A673 (cell line): ENCODE results near the gene LCLAT1. TPM values are rescaled to one million over a fixed set of nuclear protein-coding genes. Genes with fewer than 3 reads are reported as not detected.

Experiments used
- BruUV-seq: library from RNA; stranded (reverse); fragments of 400-500 nt; replicated peaks from 2 replicates; lab custom pipeline; 2021; lab: Mats Ljungman, UMichigan
- CTCF ChIA-PET: fragments of 300-600 bp; sonication (Branson Sonifier 250); formaldehyde crosslinking; loops from one replicate; lab custom pipeline; 2022; ENCODE audit warnings: antibody characterized with exemption; lab: Charles Lee
- POLR2A ChIA-PET: fragments of 300-600 bp; sonication (Branson Sonifier 250); formaldehyde crosslinking; loops from one replicate; lab custom pipeline; 2022; ENCODE audit warnings: antibody characterized with exemption; ENCODE audit not compliant: low non-redundant PET; lab: Charles Lee
- DNase-seq: peaks from one replicate; pipeline ENCODE4 v3.0.0-alpha.2; 2015; ENCODE audit warnings: low spot score
- H3K27ac ChIP-seq: fragments of 200-600 bp; sonication (generic); 2 replicates; pipeline ENCODE4 v1.5.1; 2016; ENCODE audit warnings: mixed run types, low read depth, mild to moderate bottlenecking, mixed read lengths, antibody characterized with exemption, low read length; ENCODE audit not compliant: poor library complexity, severe bottlenecking
- H3K27me3 ChIP-seq: fragments of 200-600 bp; sonication (generic); replicated peaks from 2 replicates; pipeline ENCODE4 v1.6.1; 2017; ENCODE audit warnings: mixed run types, low read depth, mild to moderate bottlenecking, mixed read lengths, antibody characterized with exemption, low read length; ENCODE audit not compliant: insufficient read depth, poor library complexity
- H3K36me3 ChIP-seq: fragments of 200-600 bp; sonication (generic); 2 replicates; pipeline ENCODE4 v1.6.1; 2016; ENCODE audit warnings: mixed run types, mild to moderate bottlenecking, mixed read lengths, antibody characterized with exemption, low read length; ENCODE audit not compliant: insufficient read depth, poor library complexity, severe bottlenecking
- H3K4me1 ChIP-seq: fragments of 200-600 bp; sonication (generic); 2 replicates; pipeline ENCODE4 v1.6.1; 2017; ENCODE audit warnings: mixed run types, mild to moderate bottlenecking, mixed read lengths, antibody characterized with exemption, low read length; ENCODE audit not compliant: insufficient read depth, poor library complexity, severe bottlenecking
- H3K4me3 ChIP-seq: fragments of 200-600 bp; sonication (generic); 2 replicates; pipeline ENCODE4 v1.5.1; 2016; ENCODE audit warnings: low read depth, mixed run types, mild to moderate bottlenecking, mixed read lengths, low read length; ENCODE audit not compliant: poor library complexity, severe bottlenecking
- H3K9me3 ChIP-seq: fragments of 200-600 bp; sonication (generic); 2 replicates; pipeline ENCODE4 v1.6.1; 2016; ENCODE audit warnings: mixed run types, low read depth, mild to moderate bottlenecking, mixed read lengths, antibody characterized with exemption, low read length; ENCODE audit not compliant: poor library complexity, severe bottlenecking
- EZH2 ChIP-seq: fragments of 200-600 bp; sonication (generic); IDR thresholded peaks from 2 replicates; pipeline ENCODE4 v1.6.1; 2017; ENCODE audit warnings: borderline replicate concordance, low read depth, mild to moderate bottlenecking, mixed read lengths, antibody characterized with exemption, low read length; ENCODE audit not compliant: poor library complexity, severe bottlenecking
- intact Hi-C: fragments of 100-400 bp; cut with micrococcal nuclease; formaldehyde crosslinking; loops from one replicate; pipeline ENCODE4 v1.10.0; 2022; ENCODE audit not compliant: unreplicated experiment
- total RNA-seq: library from RNA; stranded (reverse); gene quantifications from 2 replicates; pipeline ENCODE4 v1.2.3, GENCODE V29; 2021
- TF ChIP-seq, protein P1 (sequence below): fragments of 300-800, 200-600 bp; sonication (generic); conservative IDR thresholded peaks from 2 replicates; pipeline ENCODE4 v1.5.1; 2017; ENCODE audit warnings: low read depth, mild to moderate bottlenecking, antibody characterized with exemption, low read length, moderate library complexity, mixed read lengths

Gene LCLAT1
- total RNA-seq, 1 experiment from 2014 or later: 35.3 TPM

DNA sequence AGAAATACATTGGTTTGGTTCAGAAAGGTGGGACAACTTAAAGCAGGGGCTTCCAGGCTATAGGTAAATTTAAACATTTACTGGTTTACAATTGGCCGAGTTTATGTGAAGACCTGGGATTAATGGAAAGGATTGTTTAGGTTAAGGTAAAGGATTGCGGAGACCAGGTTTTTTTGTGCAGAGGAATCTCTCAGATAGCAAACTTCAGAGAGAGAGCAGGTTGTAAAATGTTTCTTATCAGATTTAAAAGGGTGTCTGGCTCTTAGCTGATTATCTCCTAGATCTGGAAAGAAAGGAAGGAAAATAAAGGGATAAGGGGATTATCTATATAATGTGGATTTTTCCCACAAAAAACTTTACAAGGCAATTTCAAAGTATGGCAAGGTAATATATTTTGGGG, 101.3 kb downstream of the LCLAT1 start:
- Histone ChIP-seq H3K9me3 (no peaks in the 10 kb centered on the region), H3K27me3 (no peaks in the 10 kb centered on the region), H3K4me1 (no peaks in the 10 kb centered on the region), H3K27ac (no peak overlapping the region), H3K36me3 (no peaks in the 10 kb centered on the region), H3K4me3 (no peak overlapping the region)
- ChIA-PET CTCF (no interaction called here), POLR2A (no interaction called here)
- DNase-seq: no peak
- no TSS peak for BruUV-seq
- intact Hi-C loops: no loop called here
- TF ChIP-seq, protein P1, sequence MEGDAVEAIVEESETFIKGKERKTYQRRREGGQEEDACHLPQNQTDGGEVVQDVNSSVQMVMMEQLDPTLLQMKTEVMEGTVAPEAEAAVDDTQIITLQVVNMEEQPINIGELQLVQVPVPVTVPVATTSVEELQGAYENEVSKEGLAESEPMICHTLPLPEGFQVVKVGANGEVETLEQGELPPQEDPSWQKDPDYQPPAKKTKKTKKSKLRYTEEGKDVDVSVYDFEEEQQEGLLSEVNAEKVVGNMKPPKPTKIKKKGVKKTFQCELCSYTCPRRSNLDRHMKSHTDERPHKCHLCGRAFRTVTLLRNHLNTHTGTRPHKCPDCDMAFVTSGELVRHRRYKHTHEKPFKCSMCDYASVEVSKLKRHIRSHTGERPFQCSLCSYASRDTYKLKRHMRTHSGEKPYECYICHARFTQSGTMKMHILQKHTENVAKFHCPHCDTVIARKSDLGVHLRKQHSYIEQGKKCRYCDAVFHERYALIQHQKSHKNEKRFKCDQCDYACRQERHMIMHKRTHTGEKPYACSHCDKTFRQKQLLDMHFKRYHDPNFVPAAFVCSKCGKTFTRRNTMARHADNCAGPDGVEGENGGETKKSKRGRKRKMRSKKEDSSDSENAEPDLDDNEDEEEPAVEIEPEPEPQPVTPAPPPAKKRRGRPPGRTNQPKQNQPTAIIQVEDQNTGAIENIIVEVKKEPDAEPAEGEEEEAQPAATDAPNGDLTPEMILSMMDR: no peak
- TF ChIP-seq EZH2: no peak

DNA sequence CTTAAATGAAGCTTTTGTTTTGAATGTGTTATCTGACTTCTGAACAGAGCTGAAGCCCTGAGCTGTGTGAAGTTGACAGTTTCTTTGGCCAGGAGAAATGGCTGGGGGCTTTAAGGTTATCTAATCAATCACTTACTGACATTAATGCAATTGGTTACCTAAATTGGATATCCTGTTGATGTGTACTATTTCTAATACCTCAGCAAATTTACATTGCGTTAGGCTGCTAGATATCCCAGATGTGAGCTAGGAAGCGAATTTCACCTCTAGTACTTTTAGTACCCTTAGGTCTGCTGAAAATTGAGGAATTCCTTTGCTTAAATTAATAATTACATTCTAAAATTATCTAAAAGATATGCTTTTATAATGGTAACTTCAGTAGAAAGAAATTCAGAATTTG, 102.0 kb downstream of the LCLAT1 start:
- no peaks in the 10 kb centered on the region for H3K27me3 ChIP-seq
- no peak overlapping the region for H3K4me3 ChIP-seq
- no peak for DNase-seq
- ChIA-PET POLR2A (no interaction called here), CTCF (no interaction called here)
- no peaks in the 10 kb centered on the region for H3K4me1 ChIP-seq
- no TSS peak for BruUV-seq
- H3K36me3 ChIP-seq: no peaks in the 10 kb centered on the region
- TF ChIP-seq, protein P1: no peak
- intact Hi-C loops: no loop called here
- H3K9me3 ChIP-seq: no peaks in the 10 kb centered on the region
- H3K27ac ChIP-seq: no peak overlapping the region

DNA sequence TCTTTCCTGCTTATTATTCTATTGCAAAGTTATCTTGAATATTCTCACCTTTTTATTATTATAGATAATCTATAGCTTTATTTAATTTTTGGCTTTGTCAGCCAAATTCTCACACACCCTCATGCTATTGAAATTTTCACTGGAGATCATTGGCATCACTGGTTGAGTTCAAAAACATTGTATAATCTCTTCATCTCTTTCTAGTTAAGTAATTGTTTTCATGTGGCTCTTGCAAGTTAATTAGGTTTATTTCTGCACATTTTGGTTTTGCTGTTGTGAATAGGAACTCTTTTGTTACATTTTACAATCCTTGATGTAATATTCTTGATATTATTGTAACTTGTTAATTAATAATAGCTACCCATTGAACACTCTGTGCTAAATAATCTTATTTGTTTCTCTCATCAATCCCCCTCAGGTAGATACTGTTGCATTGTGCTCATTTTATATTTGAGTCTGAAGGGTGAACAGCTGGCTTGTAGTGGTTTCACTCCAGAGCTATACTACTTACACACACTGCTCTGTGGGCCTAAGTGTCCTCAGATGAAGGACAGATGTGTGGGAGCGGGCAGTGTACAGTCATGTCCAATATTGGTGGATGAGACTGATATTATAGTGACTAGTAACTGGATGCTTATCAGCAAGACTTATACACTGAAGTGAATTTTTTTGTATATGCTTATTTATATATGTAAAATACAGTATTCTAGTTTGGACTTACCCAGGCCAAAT, 112.7 kb downstream of the LCLAT1 start:
- Histone ChIP-seq H3K27ac (no peak overlapping the region), H3K27me3 (no peaks in the 10 kb centered on the region), H3K36me3 (no peaks in the 10 kb centered on the region), H3K4me3 (no peak overlapping the region), H3K9me3 (no peaks in the 10 kb centered on the region), H3K4me1 (no peaks in the 10 kb centered on the region)
- DNase-seq: no peak
- ChIA-PET POLR2A (no interaction called here), CTCF (no interaction called here)
- BruUV-seq: no TSS peak
- intact Hi-C loops: no loop called here
- TF ChIP-seq, protein P1: no peak
